H1 (cell line): ENCODE data around the gene PPP1R12C. TPM values are rescaled to one million over a fixed set of nuclear protein-coding genes. Genes with fewer than 3 reads are reported as not detected.

ENCODE experiments used
- CHD7 ChIP-seq: fragments of 300-600 bp; sonication (generic); IDR thresholded peaks from 2 replicates; pipeline ENCODE4 v1.7.1; 2012; ENCODE audit warnings: low read length, moderate library complexity, mild to moderate bottlenecking, inconsistent platforms; ENCODE audit not compliant: insufficient replicate concordance
- E2F6 ChIP-seq: IDR thresholded peaks from 2 replicates; pipeline ENCODE4 v1.6.1; 2012; ENCODE audit warnings: inconsistent platforms
- polyA plus RNA-seq, 7 experiments: library from polyadenylated mRNA; depleted of rRNA in 3 of 7; stranded (reverse) in 5 of 7; unstranded in 2 of 7; fragments of >200 nt in 5 of 7; fragments of 200-250 nt in 2 of 7; gene quantifications; 1 replicate in 5 of 7; 2 replicates in 1 of 7; 4 replicates in 1 of 7; pipeline versions ENCODE4 v1.2.1 to v1.2.3, GENCODE V29; 2011 to 2013; ENCODE audit warnings: missing spikeins in 2 of 7, mixed read lengths in 2 of 7
- total RNA-seq: library from RNA; stranded (reverse); fragmentation: NEBNext Ultra II Directional; extraction: Animal tissue kit (Norgen Biotek cat#: 25700); gene quantifications from 2 replicates; pipeline ENCODE4 v1.2.1, GENCODE V29; 2021

Gene PPP1R12C
- total and polyA plus RNA-seq, 2 of the 8 experiments (the other 6 are each of a cell fraction or from before 2014, with no cell fraction given): 31.7 to 71.5 TPM

GRCh38 chr19:55115446-55116065 is 1.9 kb downstream of the PPP1R12C start (continued):
- TF ChIP-seq CHD7 (no peak), E2F6 (no peak)
